Measurements from ENCODE around the gene PYGM.

GRCh38 chr11:64786308-64786707 lies 26.5 kb upstream of the PYGM start:
- no peak for TF ChIP-seq CTCF (IDR thresholded peaks at IDR 0.05)
- TF ChIP-seq ZFX (IDR thresholded peaks at IDR 0.05; ENCODE audit: borderline replicate concordance) = no peak
